Endothelial cell (in vitro differentiated cells): Measurements from ENCODE around the gene VPS16. TPM values are rescaled to one million over a fixed set of nuclear protein-coding genes. Genes with fewer than 3 reads are reported as not detected.

ENCODE experiments used
- DNase-seq: peaks from one replicate; pipeline ENCODE4 v3.0.0; 2021; ENCODE audit warnings: low spot score
- H3K27ac Mint-ChIP-seq: one replicate; pipeline ENCODE4 v1.8.0; 2021; ENCODE audit warnings: mixed read lengths, inconsistent platforms; ENCODE audit not compliant: unreplicated experiment
- H3K27me3 Mint-ChIP-seq: one replicate; pipeline ENCODE4 v1.8.0; 2021; ENCODE audit warnings: mild to moderate bottlenecking, moderate library complexity, mixed read lengths, inconsistent platforms; ENCODE audit not compliant: unreplicated experiment
- H3K36me3 Mint-ChIP-seq: one replicate; pipeline ENCODE4 v1.8.0; 2021; ENCODE audit warnings: mild to moderate bottlenecking, low read depth, mixed read lengths, inconsistent platforms; ENCODE audit not compliant: unreplicated experiment
- H3K4me1 Mint-ChIP-seq: one replicate; pipeline ENCODE4 v1.8.0; 2021; ENCODE audit warnings: mild to moderate bottlenecking, mixed read lengths, inconsistent platforms; ENCODE audit not compliant: unreplicated experiment
- H3K4me3 Mint-ChIP-seq: one replicate; pipeline ENCODE4 v1.8.0; 2021; ENCODE audit warnings: mild to moderate bottlenecking, mixed read lengths, inconsistent platforms; ENCODE audit not compliant: unreplicated experiment
- H3K9me3 Mint-ChIP-seq: one replicate; pipeline ENCODE4 v1.8.0; 2021; ENCODE audit warnings: mixed read lengths, inconsistent platforms; ENCODE audit not compliant: unreplicated experiment
- CTCF ChIP-seq: fragments of 200-600 bp; sonication (generic); IDR thresholded peaks from one replicate; pipeline ENCODE4 v1.5.0; 2021; ENCODE audit warnings: antibody characterized with exemption; ENCODE audit not compliant: unreplicated experiment
- long read RNA-seq: library from polyadenylated mRNA; unstranded; transcript quantifications from one replicate; pipeline ENCODE4 v2.0.0, GENCODE V29; 2020; ENCODE audit not compliant: unreplicated experiment
- total RNA-seq: library from RNA; stranded (reverse); fragmentation: NEBNext Ultra II Directional; extraction: Animal tissue kit (Norgen Biotek cat#: 25700); gene quantifications from one replicate; pipeline ENCODE4 v1.2.1, GENCODE V29; 2021; ENCODE audit not compliant: unreplicated experiment

Gene VPS16
- total RNA-seq = 43.3 TPM
- long read RNA-seq, transcript VPS16-202 (24 exons, 2,750 nt) = major isoform, 28 of 35 reads
- long read RNA-seq, partial matches to known transcripts = 2 of 35 reads
- long read RNA-seq, other reads (novel, unspliced or antisense) = 3 of 35 reads

DNA sequence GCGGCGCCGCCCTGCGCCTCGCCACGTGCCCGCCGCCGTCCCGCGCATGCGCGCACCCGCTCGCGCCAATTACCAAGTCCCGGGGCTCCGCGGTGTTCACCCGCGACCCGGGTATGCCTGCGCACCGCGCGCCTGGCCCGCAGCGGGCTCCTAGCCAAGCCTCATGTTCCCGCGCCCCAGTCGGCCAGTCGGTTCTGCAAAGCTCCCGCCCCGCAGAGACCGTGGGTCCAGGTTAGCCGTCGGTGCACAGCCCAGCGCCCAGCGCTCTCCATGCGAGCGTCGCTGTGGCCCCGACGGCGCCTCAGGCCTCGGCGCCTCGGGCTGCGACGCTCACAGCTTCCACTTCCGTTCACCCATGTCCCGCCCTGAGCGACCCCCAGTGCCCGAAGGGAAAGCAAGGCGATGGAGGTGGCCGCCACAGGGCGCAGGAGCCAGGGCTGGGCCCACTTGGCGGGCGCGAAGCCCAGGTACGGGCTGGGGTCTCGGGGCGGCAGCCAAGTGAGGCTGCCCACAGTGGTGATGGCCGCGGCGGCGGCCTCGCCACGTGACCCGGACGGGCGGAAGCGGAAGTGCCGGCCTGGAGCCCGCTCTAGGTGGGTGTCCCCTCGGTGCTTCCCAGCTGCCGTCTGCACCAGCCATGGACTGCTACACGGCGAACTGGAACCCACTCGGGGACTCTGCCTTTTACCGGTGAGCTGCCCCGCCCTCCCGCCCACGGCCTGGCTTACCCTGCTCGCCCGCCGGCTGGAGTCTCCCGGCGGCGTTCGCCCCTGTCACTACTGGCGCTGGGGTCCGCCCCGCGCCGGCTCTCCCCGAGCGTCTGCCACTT is at the start of gene VPS16, which contains the start of gene PCED1A:
TSS of gene VPS16 (plus strand) at position 608 of the 829 bp plus-strand sequence. CDS start at position 638, 30 bp downstream.
TSS of gene PCED1A (minus strand) at position 518 of the 829 bp plus-strand sequence. CDS start 743 bp downstream, outside the sequence.
- H3K9me3 Mint-ChIP-seq = no peaks in the 10 kb centered on the region
- peak within 1 kb of the TSS; percentile 79 for H3K27ac Mint-ChIP-seq
- peak; percentile 88 for DNase-seq
- peaks cover 18% of the 10 kb centered on the region for H3K27me3 Mint-ChIP-seq
- peak within 1 kb of the TSS; percentile 94 for H3K4me3 Mint-ChIP-seq
- peaks cover 21% of the 10 kb centered on the region for H3K4me1 Mint-ChIP-seq
- no peak for TF ChIP-seq CTCF
- peaks cover 24% of the 10 kb centered on the region for H3K36me3 Mint-ChIP-seq

DNA sequence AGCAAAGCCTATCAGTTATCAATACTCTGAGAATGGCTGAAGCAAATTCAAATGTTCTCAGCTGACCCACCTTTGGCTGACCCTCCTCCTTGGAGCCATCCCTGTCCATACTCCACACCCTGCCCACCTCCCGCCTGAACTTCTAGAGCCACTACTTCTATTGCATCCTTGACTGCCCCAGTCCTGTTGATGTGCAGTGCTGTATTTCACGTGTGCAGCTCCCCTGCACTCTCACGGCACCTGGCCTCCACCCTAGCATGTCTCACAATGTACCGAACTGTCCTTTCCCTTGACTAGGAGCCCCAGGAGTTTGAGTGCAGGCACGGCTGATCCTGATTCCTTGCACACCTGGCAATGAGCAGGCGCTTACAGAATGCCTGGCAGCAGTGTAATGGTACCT is 47.1 kb upstream of the VPS16 start:
- no peak for TF ChIP-seq CTCF
- DNase-seq = no peak
- no peaks in the 10 kb centered on the region for H3K9me3 Mint-ChIP-seq
- H3K4me3 Mint-ChIP-seq = no peak overlapping the region
- peaks cover 14% of the 10 kb centered on the region for H3K36me3 Mint-ChIP-seq
- no peaks in the 10 kb centered on the region for H3K4me1 Mint-ChIP-seq
- H3K27me3 Mint-ChIP-seq = peaks cover 5% of the 10 kb centered on the region
- no peak overlapping the region for H3K27ac Mint-ChIP-seq

DNA sequence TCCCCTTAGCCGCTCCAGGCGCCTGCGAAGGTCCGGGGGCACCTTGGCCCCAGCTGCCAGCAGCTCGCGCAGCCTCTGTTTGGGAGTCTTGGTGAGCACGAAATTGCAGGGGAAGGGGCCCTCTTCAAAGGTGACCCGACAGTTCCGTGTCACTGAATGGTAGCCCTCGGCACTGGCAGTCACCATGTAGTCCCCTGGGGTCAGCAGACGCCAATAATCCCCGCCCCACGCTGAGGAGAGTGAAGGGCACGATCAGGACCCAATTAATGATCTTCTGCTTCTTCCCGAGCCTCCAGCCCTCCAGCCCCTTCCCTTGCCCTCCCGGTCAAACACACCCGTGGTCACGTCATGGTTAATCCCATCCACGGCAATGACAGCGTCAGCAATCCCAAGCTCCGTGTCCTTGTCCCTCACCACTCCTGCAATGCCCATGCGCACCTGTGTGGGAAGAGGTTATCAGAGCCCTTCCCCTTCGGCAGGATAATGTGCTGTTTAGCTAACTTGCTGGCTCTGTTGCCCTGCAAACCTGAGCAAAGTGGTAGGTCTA is 46.3 kb upstream of the VPS16 start:
- DNase-seq = no peak
- peaks cover 6% of the 10 kb centered on the region for H3K27me3 Mint-ChIP-seq
- no peak overlapping the region for H3K27ac Mint-ChIP-seq
- TF ChIP-seq CTCF = no peak
- H3K4me3 Mint-ChIP-seq = peak overlapping the region; percentile 51
- peaks cover 21% of the 10 kb centered on the region for H3K36me3 Mint-ChIP-seq
- no peaks in the 10 kb centered on the region for H3K9me3 Mint-ChIP-seq
- peaks cover 6% of the 10 kb centered on the region for H3K4me1 Mint-ChIP-seq

DNA sequence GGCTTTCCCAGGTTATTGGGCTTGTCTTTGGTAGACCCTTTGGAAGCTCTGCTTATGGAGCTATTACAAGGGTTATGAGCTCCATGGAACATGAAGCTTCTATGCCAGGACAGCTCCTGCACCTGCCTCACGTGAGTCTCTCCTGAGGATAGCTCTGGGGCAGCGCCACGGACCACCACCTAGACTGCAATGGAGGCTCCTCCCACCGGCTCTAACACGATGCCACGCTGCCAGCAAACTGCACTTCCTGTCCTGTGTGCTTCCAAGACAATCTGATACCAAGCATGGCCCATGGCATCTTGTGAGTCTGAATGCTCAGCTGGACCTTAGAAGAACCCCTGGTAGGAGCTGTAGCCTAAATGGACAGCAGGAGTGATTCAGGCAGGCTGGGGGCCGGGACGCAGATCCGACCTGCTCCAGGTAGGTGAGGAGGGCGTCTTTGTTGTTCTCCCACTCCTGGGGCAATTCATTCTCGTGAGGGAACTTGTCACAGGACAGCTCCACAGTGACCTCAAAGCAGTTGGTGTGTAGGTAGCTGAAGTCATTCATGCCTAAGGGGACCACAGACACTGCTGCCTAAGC is 45.6 kb upstream of the VPS16 start:
- H3K27me3 Mint-ChIP-seq = peaks cover 8% of the 10 kb centered on the region
- no peaks in the 10 kb centered on the region for H3K9me3 Mint-ChIP-seq
- peaks cover 13% of the 10 kb centered on the region for H3K4me1 Mint-ChIP-seq
- no peak for DNase-seq
- H3K36me3 Mint-ChIP-seq = peaks cover 24% of the 10 kb centered on the region
- no peak for TF ChIP-seq CTCF
- no peak overlapping the region for H3K4me3 Mint-ChIP-seq
- no peak overlapping the region for H3K27ac Mint-ChIP-seq
